ENCODE results near the gene FAAP20. TPM values are rescaled to one million over a fixed set of nuclear protein-coding genes. Genes with fewer than 3 reads are reported as not detected.
"Not testable (repeated sequence)": the region's sequence is repeated elsewhere in the genome, so short reads cannot be mapped to it uniquely, and the experiment has no call there.

Gene FAAP20
- polyA plus RNA-seq, 1 donor: 50.9 TPM

- no peak for DNase-seq
These were observed 39.4 kb downstream of the FAAP20 start for GRCh38 chr1:2155147-2155598.

GRCh38 chr1:2154022-2154421, 40.5 kb downstream of the FAAP20 start:
- no peak for DNase-seq

- DNase-seq: no peak
These were observed 41.6 kb downstream of the FAAP20 start for GRCh38 chr1:2152954-2153353.

- no peak for DNase-seq
These were observed 42.7 kb downstream of the FAAP20 start for GRCh38 chr1:2151911-2152310.

GRCh38 chr1:2151252-2151651, 43.3 kb downstream of the FAAP20 start:
- DNase-seq: no peak

- DNase-seq: no peak
These were observed 43.8 kb downstream of the FAAP20 start for GRCh38 chr1:2150801-2151200.

GRCh38 chr1:2148691-2149090, 45.9 kb downstream of the FAAP20 start:
- DNase-seq: no peak

- DNase-seq: not testable (repeated sequence)
These were observed 46.7 kb downstream of the FAAP20 start for GRCh38 chr1:2147869-2148268.

- DNase-seq: no peak
These were observed 47.6 kb downstream of the FAAP20 start for GRCh38 chr1:2146836-2147517.

GRCh38 chr1:2145946-2146835, 48.4 kb downstream of the FAAP20 start:
- DNase-seq: no peak

- DNase-seq: no peak
These were observed 50.0 kb downstream of the FAAP20 start for GRCh38 chr1:2144501-2145090.

GRCh38 chr1:2143814-2144500, 50.6 kb downstream of the FAAP20 start:
- no peak for DNase-seq

GRCh38 chr1:2141025-2141424, 53.5 kb downstream of the FAAP20 start:
- no peak for DNase-seq

Other genes starting within 250 kb of the FAAP20 start
- gene CFAP74, start 191.0 kb downstream of the FAAP20 start, polyA plus RNA-seq (ENCODE audit: insufficient read length): 0.19 TPM
- 1.1 TPM for gene GABRD, start 175.4 kb downstream of the FAAP20 start, polyA plus RNA-seq (ENCODE audit: insufficient read length)
- gene PRKCZ, start 144.4 kb downstream of the FAAP20 start, polyA plus RNA-seq (ENCODE audit: insufficient read length): 7.8 TPM
- gene SKI, start 33.5 kb upstream of the FAAP20 start, polyA plus RNA-seq (ENCODE audit: insufficient read length): 70.0 TPM
- gene MORN1, start 196.8 kb upstream of the FAAP20 start, polyA plus RNA-seq (ENCODE audit: insufficient read length): 8.5 TPM
- gene RER1, start 197.1 kb upstream of the FAAP20 start, polyA plus RNA-seq (ENCODE audit: insufficient read length): 72.7 TPM
- gene PEX10, start 217.8 kb upstream of the FAAP20 start, polyA plus RNA-seq (ENCODE audit: insufficient read length): 22.9 TPM

Measured in hindlimb muscle (tissue), 1 donor.